Right cardiac atrium (tissue), 5 donors: Measurements from ENCODE around the gene FLACC1. TPM values are rescaled to one million over a fixed set of nuclear protein-coding genes. Genes with fewer than 3 reads are reported as not detected.

Experiments used
- ATAC-seq, 2 donors: fragments of 200-7000 bp; cut with Tn5 transposase; one replicate each; pipeline versions ENCODE4 v1.8.0 to v1.9.1; 2020; ENCODE audit warnings: moderate library complexity in 2 of 2, mild to moderate bottlenecking in 1 of 2
- DNase-seq, 3 donors: peaks; one replicate each; pipeline ENCODE4 v3.0.0-alpha.2; 2020
- H3K27ac ChIP-seq: one replicate; pipeline ENCODE4 v1.5.1; 2013; ENCODE audit warnings: mild to moderate bottlenecking, low read length, control low read depth, moderate library complexity
- H3K27me3 ChIP-seq: one replicate; pipeline ENCODE4 v1.6.1; 2013; ENCODE audit not compliant: control insufficient read depth, insufficient read depth
- H3K4me1 ChIP-seq: one replicate; pipeline ENCODE4 v1.6.1; 2013; ENCODE audit warnings: low read length; ENCODE audit not compliant: control insufficient read depth, insufficient read depth
- H3K4me3 ChIP-seq: one replicate; pipeline ENCODE4 v1.5.1; 2013; ENCODE audit warnings: low read length, control low read depth
- H3K9me3 ChIP-seq: one replicate; pipeline ENCODE4 v1.6.1; 2013; ENCODE audit warnings: low read length; ENCODE audit not compliant: control insufficient read depth
- WGBS: extraction: QIAGEN DNeasy Blood & Tissue Kit; methylation state at CpG from one replicate; pipeline ENCODE4 v1.1.7; 2013; 5-methylcytosine and 5-hydroxymethylcytosine counted together
- intact Hi-C, 4 donors: fragments of 100-400 bp; cut with DNase I; formaldehyde crosslinking; loops; one replicate each; pipeline versions ENCODE4 v1.11.0 to v1.14.0; 2022 to 2023
- long read RNA-seq, 4 donors: library from polyadenylated mRNA; unstranded; transcript quantifications; one replicate each; pipeline ENCODE4 v2.0.0, GENCODE V29; 2020 to 2021
- polyA plus RNA-seq: library from polyadenylated mRNA; stranded (reverse); fragments of 200-250 nt; gene quantifications from one replicate; pipeline ENCODE4 v1.2.3, GENCODE V29; 2013
- total RNA-seq, 4 donors: library from RNA; stranded (reverse); fragmentation: NEBNext Ultra II Directional; extraction: Animal tissue kit (Norgen Biotek cat#: 25700); gene quantifications; one replicate each; pipeline ENCODE4 v1.2.1, GENCODE V29; 2021
- donor health status: healthy with polysubstance abuse.
- donor health status: DM: no; HTN: yes; CAD: no.
- donor health status: DM: no; HTN: no; CAD: no.
- donor health status: DM: no; HTN: yes; CAD: no; lungs with severe emphysema.
- donor health status: DM: yes; HTN: yes; CAD: no.

The FLACC1 gene, protein sequence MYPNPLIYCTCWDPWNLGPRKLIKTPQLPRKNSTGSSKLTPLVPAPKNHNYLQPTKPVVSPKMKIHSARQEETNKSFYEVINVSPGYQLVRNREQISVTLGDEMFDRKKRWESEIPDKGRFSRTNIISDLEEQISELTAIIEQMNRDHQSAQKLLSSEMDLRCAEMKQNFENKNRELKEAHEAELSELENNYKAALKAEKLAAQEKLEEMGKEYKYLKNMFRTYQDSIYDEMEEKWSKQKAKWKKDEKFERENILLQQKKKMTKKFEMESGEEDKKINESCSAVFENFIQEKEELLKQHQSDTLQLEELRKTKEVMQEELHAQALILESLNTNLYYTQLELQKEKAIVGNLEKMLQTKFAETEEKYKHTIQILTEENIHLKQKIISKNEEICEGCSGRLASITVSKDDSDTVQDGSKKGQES
- total RNA-seq (1 to 10 TPM; 5.5 to 8.7 (median 6.7) TPM), polyA plus RNA-seq (4.1 TPM)
- long read RNA-seq, donor 1, partial matches to known transcripts, result 0 of 3 reads
- long read RNA-seq, donor 1, other reads (novel, unspliced or antisense), result 2 of 3 reads
- long read RNA-seq, donor 2, result 0 reads
- long read RNA-seq, donor 3, partial matches to known transcripts, result 0 of 3 reads
- long read RNA-seq, donor 3, other reads (novel, unspliced or antisense), result 2 of 3 reads
- long read RNA-seq, donor 4, partial matches to known transcripts, result 0 of 1 reads
- long read RNA-seq, donor 4, other reads (novel, unspliced or antisense), result 1 of 1 reads

DNA sequence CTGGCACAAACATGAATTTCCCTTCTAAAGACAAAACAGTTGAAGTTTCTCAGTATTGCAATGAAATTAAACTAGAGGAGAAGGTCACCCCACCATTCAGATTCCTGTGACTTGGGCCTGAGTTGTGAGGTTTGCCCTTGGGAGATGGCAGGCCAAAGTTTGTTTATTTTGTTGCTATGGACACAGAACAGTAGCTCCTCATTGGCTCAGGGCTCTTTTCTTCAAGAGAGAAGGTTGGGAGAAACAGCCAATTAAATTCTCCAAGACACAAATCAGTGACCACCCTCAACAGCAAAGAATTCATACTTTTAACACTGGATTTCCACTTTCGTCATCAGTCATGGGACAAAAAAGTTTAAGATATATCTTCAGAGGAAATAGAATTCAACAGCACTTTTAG is at the start of gene FLACC1:
Gene FLACC1, minus strand, starts transcription at position 125 of the 400 bp plus-strand sequence. CDS start 5,941 bp downstream, outside the sequence.
- no peaks in the 10 kb centered on the region for H3K27me3 ChIP-seq
- DNase-seq, result peak in 2 of 3 donors; percentile 42 to 62
- intact Hi-C loops, result no loop called here
- WGBS, result 33% methylated on average over 1 of the region's 1 CpG
- peak within 1 kb of the TSS; percentile 56 for H3K27ac ChIP-seq
- no peaks in the 10 kb centered on the region for H3K4me1 ChIP-seq
- H3K9me3 ChIP-seq, result no peaks in the 10 kb centered on the region
- peak; percentile 93 to 94 for ATAC-seq
- peak within 1 kb of the TSS; percentile 27 for H3K4me3 ChIP-seq

DNA sequence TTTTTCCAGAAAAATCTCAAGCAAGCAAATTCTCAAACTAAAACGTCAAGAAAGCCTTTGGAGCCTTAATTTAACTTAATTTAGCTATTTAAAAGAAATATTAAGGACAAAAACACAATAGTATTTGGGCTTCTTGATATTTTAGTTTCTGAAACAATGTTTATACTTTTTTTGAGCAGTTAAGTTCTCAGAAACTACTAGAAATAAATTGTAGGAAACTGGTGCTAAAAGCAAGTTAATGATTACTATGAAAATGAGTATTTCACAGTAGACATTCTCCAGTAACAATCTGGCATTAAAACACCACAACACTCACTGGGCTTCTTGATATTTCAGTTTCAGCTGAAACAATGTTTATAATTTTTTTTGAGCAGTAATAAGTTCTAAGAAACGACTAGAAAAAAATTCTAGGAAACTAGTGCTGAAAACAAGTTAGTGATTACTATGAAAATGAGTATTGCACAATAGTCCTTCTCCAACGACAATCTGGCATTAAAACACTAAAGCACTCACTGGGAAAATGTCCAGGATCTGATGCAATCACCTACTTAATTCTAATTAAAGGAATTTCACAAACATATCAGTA is 49.0 kb upstream of the FLACC1 start:
- H3K27ac ChIP-seq, result no peak overlapping the region
- H3K4me1 ChIP-seq, result peaks cover 1% of the 10 kb centered on the region
- intact Hi-C loops, result loop anchor here in 3 of 4 donors (5.0 kb wide), 1 partner anchor 46 kb away; the partner anchor contains the start of genes STRADB (in 3 of the 3) and TRAK2 (in 3 of the 3)
- WGBS, result 17% methylated on average over 3 of the region's 3 CpGs
- ATAC-seq (peak; percentile 50 to 53), DNase-seq (no peak)
- peak overlapping the region; percentile 59 for H3K4me3 ChIP-seq
- H3K27me3 ChIP-seq, result no peaks in the 10 kb centered on the region
- no peaks in the 10 kb centered on the region for H3K9me3 ChIP-seq

DNA sequence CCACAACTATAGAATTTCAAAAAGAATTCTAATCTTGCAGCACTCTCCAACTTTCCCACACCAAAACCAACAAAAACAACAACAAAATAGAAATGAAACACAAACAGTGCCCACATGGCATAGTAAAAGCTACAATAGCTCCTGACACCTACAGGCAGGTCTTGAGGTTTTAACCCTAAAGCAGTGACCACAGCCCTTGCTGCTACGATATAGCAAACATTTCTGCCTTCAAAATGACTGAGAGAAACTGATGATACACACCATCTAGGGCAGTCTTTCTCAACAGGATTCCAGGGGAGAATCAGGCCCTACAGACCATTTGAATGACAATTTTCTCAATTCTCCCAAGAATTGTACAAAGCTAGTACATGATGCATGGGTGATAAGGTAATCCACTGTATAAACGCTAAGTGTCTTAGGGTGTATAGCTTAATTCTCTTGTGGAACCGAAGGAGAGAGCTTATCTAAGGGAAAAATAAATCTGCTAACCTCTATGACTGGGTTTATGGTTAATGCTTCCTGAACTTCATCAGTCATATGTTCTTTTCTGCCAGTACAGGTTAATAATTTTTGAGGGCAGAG is 47.6 kb upstream of the FLACC1 start:
- Histone ChIP-seq H3K4me3 (no peak overlapping the region), H3K27ac (peak overlapping the region; percentile 41), H3K27me3 (no peaks in the 10 kb centered on the region), H3K9me3 (no peaks in the 10 kb centered on the region), H3K4me1 (peaks cover 1% of the 10 kb centered on the region)
- intact Hi-C loops, result loop anchor here in 3 of 4 donors (5.0 kb wide), 1 partner anchor 48 kb away; the partner anchor contains the start of genes STRADB (in 3 of the 3) and TRAK2 (in 3 of the 3)
- no peak for ATAC-seq
- 87% methylated on average over 3 of the region's 3 CpGs for WGBS
- DNase-seq, result no peak

DNA sequence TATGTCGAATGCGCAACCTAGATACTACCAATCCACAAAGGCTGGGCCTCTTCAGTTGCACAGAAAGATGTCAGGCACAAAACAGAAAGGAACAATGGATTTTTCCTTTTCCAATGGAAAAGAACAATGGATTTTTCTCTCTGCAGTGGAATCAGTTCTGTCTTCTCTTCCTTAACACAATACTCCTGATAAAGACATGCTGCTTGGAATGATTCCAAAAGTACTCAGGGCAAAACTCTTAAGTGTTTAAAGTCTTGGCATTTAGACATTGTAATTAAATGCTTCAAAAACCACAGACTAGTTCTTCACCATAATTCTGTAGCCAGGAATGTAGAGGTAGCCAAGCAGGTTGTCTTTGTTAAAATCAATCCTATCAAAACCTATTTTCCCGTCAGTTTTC is 46.7 kb upstream of the FLACC1 start:
- Histone ChIP-seq H3K4me1 (peaks cover 1% of the 10 kb centered on the region), H3K27ac (peak overlapping the region; percentile 19), H3K4me3 (peak overlapping the region; percentile 6), H3K9me3 (no peaks in the 10 kb centered on the region), H3K27me3 (no peaks in the 10 kb centered on the region)
- DNase-seq (no peak), ATAC-seq (no peak)
- intact Hi-C loops, result no loop called here
- 68% methylated on average over 3 of the region's 3 CpGs for WGBS

DNA sequence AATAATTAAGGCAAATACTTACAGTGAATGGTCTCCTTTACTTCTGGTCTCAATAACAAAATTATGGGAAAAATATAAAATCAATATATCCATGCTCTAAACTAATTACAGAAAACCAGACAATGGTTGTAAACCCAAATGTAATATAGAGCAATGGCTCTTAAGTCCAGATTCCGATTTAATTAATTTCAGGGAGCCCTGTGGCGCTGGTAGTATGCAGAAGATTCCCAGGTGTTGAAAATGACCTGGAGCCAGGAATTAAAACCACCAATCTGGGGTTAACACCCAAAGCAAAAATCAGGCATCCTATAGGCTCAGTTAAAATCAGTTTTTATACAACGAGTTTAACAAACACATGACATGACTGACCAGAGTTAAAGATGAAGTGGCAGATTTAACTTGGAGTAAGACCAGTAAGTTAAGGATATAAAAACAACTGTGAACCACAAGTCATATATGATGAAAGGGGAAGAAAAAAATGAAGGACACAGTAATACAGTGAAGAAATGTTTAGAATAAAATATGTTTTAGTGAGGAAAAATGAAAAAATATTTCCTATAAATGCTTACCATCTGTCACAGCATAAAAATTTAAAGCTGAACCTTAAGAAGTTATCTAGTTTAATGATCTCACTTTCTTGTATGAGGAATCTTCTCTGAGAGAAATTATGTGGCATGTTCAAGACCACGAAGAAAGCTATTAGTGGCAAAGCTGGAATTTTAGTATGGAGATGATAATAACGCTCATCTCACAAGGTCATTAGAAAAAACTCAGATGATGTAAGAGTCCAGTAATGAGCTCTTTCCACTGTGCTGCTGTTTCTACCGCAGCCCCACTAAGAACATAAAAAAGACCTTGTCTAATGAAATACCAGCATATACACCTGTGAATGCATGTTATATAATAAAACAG is 45.8 kb upstream of the FLACC1 start:
- intact Hi-C loops, result no loop called here
- no peaks in the 10 kb centered on the region for H3K27me3 ChIP-seq
- H3K4me3 ChIP-seq, result no peak overlapping the region
- peak overlapping the region; percentile 45 for H3K27ac ChIP-seq
- H3K9me3 ChIP-seq, result no peaks in the 10 kb centered on the region
- no peak for DNase-seq
- H3K4me1 ChIP-seq, result peaks cover 1% of the 10 kb centered on the region
- WGBS, result 55% methylated on average over 6 of the region's 6 CpGs
- no peak for ATAC-seq

DNA sequence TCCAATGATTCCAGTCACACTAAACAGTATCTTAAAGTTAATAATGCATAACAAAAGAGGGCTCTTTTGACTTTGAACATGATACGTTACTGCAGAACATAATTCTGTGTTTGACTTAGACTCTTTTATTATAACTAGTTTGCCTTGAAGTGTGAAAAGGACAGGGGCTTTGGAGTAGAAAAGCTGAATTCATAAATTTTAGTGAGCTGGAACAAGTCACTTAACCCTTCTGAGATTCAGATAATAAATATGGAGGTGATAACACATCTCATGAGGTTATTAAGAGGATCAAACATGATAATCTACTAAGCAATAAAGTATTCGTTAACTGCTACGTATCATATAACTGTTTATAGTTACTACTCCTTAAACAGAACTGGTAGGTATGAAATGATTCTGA is 44.7 kb upstream of the FLACC1 start:
- Histone ChIP-seq H3K27me3 (no peaks in the 10 kb centered on the region), H3K27ac (no peak overlapping the region), H3K4me1 (peaks cover 1% of the 10 kb centered on the region), H3K9me3 (no peaks in the 10 kb centered on the region), H3K4me3 (no peak overlapping the region)
- DNase-seq (no peak), ATAC-seq (no peak)
- 72% methylated on average over 3 of the region's 3 CpGs for WGBS
- intact Hi-C loops, result no loop called here

DNA sequence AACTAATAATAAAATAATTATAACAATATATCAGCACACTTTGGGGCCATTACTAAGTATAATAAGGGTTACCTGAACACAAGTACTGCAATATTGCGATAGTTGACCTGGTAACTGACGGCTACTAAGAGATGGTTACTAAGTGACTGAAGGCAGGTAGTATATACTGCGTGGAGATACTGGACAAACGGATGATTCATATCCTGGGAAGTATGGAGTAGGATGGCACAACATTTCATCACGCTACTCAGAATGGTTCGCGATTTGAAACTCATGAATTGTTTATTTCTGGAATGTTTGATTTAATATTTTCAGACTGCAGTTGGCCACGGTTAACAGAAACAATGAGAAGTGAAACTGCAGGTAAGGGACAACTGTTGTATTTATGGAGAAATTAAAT is 39.5 kb upstream of the FLACC1 start:
- Histone ChIP-seq H3K27me3 (no peaks in the 10 kb centered on the region), H3K27ac (no peak overlapping the region), H3K9me3 (no peaks in the 10 kb centered on the region), H3K4me1 (no peaks in the 10 kb centered on the region), H3K4me3 (no peak overlapping the region)
- DNase-seq (no peak), ATAC-seq (no peak)
- intact Hi-C loops, result loop anchor here in 3 of 4 donors (5.0 to 10.0 kb wide), 3 partner anchors 81 to 348 kb away; no protein-coding TSS in a partner anchor
- WGBS, result 83% methylated on average over 8 of the region's 8 CpGs

DNA sequence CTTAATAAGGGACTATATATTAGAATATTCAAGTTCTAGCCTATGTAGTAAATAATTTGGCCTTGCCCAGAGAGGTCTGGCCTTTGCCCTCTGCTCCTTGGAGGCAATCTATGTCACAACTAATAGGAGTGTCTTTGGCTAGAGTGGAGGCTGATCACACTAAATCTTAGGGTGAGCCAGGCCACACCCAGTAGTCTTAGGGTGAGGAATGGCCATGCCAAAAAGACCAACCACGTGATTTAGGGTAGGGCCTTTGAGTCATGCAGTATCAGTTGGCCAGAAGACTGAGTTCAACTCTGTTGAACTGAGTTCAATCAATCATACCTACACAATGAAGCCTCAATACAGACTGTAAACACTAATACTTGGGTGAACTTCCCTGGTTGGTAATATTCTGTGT is 26.0 kb upstream of the FLACC1 start:
- ATAC-seq, result no peak
- intact Hi-C loops, result no loop called here

DNA sequence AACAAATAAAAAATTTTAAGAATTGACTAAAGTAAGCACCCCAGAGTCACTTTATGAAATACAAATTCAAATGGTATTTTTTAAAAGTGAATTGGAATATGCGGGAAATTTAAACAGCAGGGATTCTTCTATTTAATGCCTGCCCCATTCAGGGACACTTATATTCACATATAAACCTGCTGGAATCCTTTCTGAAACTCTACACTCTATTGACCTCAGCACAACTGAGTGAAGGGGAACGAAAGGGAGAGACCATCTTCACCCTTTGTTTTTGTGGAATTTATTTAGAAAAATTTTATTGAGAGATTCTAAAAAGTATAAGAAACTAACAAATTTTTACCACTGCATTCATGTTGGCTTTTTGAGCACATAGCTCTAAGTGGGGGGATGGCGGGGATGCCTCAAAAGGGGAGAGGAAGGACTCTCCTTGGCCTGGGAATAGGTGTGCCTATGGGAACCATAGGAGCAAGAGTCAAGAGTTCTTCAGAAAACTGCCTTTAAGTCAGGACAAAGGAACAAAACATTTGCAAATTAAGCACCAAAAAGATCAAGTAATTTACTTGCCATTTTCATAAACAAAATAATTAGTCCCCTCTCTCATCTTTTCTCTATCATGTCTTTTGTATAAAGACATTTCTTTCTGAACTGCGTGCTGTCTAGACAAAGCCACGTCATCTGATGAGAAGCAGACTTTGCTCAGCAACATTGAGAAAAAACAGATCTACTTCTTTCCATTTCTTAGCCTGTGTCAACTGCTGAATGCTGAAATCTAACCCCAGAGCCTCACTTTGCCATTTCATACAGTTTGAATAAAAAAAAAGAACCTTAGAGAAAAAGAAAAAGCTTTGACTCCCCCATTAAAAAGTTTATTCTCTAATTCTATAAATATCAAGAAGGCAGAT is 21.6 kb upstream of the FLACC1 start:
- H3K4me3 ChIP-seq, result no peak overlapping the region
- H3K9me3 ChIP-seq, result no peaks in the 10 kb centered on the region
- DNase-seq (no peak), ATAC-seq (no peak)
- whole genome bisulfite sequencing, result 85% methylated on average over 5 of the region's 5 CpGs
- no peaks in the 10 kb centered on the region for H3K27me3 ChIP-seq
- H3K4me1 ChIP-seq, result no peaks in the 10 kb centered on the region
- intact Hi-C loops, result no loop called here
- no peak overlapping the region for H3K27ac ChIP-seq

More for the DNA sequence above, 26.0 kb upstream of the FLACC1 start:
- Histone ChIP-seq H3K4me3 (no peak overlapping the region), H3K4me1 (no peaks in the 10 kb centered on the region), H3K27ac (no peak overlapping the region), H3K27me3 (no peaks in the 10 kb centered on the region), H3K9me3 (no peaks in the 10 kb centered on the region)
- no peak for DNase-seq
- 86% methylated on average over 1 of the region's 1 CpG for WGBS
